Posterior cingulate gyrus (tissue), 11 donors: ENCODE results near the gene PRAME.
"Not testable (repeated sequence)": the region's sequence is repeated elsewhere in the genome, so short reads cannot be mapped to it uniquely, and the experiment has no call there.

Source experiments
- DNase-seq, 10 donors: peaks; one replicate each; pipeline versions ENCODE4 v3.0.0 to v3.0.0-alpha.2; 2020 to 2021; ENCODE audit warnings: mixed read lengths in 3 of 10
- intact Hi-C: fragments of 100-400 bp; cut with DNase I; formaldehyde crosslinking; loops from one replicate; pipeline ENCODE4 v1.15.1; 2023

The PRAME gene

DNA sequence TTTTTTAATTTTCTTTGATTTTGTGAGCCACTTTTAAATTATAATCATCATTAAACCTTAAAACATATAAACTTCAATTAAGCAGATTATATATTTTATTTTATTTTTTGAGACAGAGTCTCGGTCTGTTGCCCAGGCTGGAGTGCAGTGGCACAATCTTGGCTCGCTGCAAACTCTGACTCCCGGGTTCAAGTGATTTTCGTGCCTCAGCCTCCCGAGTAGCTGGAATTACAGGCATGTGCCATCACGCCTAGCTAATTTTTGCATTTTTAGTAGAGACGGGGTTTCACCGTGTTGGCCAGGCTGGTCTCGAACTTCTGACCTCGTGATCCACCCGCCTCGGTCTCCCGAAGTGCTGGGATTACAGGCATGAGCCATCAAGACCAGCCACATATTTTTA lies 22.5 kb upstream of the PRAME start:
- intact Hi-C loops, DNase-seq: not testable (repeated sequence)

DNA sequence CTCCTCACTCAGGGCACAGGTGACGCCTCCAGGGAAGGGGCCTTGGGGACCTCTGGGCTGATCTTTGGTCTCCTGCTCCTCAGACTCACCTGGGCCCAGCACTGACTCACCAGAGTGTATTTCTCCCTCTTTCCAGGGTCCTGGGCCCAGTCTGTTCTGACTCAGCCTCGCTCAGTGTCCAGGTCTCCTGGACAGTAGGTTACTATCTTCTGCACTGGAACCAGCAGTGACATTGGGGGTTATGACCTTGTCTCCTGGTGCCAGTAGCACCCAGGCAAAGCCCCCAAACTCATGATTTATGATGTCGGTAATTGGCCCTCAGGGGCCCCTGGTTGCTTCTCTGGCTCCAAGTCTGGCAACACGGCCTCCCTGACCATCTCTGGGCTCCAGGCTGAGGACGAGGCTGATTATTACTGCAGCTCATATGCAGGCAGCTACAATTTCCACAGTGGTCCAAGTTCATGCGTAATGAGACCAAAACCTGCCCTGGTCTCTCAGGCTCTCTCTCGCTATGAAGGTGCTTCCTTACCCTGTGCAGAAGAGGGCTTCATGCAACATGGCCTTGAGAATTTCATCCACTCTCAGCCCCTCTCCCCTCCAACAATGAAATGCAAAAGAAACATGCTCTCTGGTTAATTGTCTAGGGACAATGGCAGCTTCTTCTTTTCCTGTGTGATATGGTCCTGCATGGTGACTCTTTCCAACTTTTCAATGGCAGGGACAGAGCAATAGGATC lies 21.0 kb upstream of the PRAME start:
- intact Hi-C loops: no loop called here
- no peak for DNase-seq

DNA sequence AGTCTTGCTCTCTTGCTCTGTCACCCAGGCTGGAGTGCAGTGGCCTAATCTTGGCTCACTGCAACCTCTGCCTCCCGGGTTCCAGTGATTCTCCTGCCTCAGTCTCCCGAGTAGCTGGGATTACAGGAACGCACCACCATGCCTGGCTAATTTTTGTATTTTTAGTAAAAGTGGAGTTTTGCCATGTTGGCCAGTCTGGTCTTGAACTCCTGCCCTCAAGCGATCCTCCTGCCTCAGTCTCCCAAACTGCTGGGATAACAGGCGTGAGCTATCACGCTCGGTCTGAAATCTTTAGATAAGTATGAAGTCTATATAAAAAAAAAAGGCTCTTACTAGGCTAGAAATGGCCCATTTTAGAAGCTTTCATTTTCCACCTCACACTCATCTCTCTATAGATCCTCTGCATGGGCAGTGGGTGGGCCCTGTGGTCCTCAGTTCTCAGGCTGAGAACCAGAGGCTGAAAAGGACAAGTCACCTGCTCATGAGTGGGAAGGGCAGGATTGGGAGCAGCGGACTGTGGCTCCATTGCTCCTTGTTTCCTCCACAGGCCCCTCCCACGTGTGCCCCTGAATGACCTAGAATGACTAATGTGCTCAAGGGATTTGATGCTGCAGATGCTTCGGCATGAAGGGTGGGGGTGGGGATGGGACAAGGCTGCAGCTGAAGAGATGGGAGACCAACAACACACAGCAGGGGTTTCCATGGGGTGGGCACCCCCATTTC lies 19.8 kb upstream of the PRAME start:
- DNase-seq: no peak

DNA sequence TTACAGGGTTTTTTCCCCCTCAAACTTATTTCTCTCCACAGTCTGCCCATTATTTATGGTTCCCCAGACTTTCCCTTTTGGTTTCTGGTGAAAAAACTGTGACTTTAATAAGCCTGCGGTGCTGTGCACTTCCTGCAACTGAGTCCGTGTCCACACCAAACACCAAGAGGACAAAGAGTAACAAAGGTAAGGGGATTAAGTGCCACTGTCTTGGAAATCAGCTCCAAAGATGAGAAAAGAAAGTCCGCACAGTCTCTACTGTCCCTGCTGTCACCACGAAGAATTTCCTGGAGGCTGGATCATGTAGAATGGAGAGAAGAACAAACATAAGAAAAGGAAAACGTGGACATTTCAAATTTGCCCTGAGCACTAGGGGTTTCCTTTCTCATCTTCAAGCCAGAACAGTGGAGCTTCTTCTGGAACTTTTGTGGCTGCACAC lies 17.9 kb upstream of the PRAME start:
- no peak for DNase-seq
- intact Hi-C loops: no loop called here

More for the DNA sequence above, 19.8 kb upstream of the PRAME start:
- intact Hi-C loops: no loop called here

DNA sequence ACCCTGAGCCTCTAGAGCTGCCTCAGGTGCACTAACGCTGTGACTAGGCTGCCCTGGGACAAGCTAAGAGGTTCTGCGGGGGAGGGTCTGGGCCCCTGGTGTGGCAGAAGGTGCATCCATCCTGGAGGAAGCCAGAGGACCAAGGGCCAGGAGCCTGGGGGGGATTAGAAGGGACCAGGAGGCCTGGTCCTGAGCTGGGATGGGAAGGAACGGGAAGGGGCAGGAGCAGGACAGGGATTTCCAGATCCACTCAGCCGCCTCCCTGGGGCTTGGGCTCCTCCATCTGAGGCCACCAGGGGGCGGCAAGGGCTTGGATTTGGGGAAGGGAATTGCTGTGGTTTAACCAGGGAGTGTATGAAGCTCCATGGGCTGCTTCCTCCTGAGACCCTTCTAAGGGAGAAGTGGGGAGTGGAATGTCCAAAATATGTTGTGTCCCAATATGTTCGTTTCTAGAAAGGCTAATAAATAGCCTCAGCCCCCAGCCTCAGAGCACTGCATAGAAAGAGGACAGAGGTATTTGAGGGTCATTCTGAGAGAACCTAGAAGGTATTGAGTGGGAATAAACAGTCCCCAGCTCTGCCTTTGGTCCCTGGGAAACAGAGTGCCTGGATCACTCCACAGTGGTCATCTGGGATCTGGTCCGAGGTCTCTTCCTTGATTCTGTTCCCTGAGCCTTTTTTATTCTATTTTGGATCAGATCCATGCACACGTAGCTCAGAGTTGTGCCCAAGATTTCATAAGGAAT lies 17.4 kb upstream of the PRAME start:
- intact Hi-C loops: no loop called here
- peak in 5 of 10 donors; percentile 17 to 78 (median 42) for DNase-seq

DNA sequence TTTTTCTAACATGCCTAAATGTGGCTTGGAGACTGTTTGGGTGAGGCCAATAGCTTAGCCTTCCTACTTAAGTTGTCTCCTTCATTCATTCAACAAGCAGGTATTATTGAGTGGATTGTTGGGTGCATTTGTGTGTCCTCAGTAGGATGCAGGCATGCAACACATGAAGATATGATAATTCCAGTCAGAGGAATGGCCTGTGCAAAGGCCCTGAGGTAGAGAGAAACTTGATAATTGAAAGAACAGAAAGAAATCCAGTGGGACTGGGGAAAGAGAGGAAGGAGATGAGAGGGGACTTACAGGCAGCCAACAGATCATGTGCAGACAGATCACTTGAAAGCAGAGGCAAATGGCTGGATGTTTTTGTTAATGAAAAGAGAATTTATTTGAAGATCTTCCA lies 15.3 kb upstream of the PRAME start:
- intact Hi-C loops: no loop called here
- no peak for DNase-seq

DNA sequence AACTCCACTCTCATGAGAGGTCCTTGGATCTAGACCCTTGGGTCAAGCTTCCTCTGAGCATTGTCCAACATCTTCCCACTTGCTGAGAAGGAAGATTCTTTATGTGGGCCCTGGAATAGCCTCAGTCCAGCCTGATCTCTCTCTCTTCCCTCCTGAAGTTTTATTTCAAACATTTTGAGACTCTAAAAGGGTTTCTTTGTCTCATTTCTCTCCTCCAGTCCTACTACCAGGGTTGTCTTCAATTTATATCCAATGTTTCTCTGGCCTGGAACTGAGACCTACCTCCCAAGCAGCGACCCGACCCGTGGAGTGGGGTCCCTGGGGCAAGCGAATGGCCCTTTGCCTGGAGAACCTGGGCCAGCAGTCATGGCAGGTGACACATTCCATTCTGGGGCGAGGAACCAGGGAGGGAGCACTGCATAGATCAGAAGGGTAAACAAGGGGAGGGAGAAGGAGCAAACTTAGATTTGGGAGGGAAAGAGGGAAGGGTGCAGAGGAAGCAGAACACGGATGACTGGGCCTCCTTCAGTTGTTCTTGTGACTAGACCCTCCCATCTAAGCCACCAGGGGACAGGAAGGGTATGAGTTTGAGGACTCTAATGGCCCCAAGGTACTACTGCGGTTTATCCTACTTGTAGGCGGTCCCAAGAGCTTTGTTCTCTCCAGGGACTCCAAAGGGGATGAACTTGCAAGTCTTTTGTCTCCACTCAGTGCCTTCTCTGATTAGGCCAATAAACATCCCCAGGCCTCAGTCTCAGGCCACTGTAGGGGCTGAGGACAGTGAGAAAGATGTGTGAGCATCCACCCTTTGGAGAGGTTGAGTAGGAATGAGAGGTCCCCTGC lies 14.2 kb upstream of the PRAME start:
- intact Hi-C loops: no loop called here
- DNase-seq: no peak

DNA sequence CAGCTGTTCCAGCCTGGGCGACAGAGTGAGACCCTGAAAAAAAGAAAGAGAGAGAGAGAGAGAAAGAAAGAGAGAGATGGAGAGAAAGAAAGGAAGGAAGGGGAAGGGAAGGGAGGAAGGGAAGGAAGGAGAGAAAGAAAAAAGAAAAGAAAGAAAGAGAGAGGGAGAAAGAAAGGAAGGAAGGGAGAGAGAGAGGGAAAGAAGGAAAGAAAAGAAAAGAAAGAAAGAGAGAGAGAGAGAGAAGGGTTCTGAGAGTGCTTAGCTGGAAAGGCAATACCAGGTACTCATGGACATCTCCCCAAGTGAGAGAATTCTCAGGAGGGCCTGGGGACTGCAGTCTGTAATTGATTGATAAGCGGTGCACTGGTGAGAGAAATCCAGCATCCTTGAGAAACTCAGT lies 12.8 kb upstream of the PRAME start:
- no peak for DNase-seq
- intact Hi-C loops: no loop called here

DNA sequence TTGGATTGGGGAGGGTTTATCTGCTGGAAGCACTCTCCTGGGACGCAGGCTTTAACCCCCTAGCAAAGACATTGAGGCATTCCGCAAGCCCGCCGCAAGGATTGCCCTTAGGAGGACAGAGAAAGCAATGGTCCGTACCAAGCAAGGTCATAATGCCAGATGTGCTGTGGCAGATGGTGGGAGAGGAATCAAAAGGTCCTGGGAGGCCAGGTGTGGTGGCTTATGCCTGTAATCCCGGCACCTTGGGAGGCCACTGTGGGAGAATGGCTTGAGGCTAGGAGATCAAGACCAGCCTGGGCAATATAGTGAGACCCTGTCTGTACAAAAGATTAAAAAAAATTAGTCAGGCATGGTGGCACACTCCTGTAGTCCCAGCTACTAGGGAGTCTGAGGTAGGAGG lies 12.4 kb upstream of the PRAME start:
- DNase-seq: no peak
- intact Hi-C loops: no loop called here

DNA sequence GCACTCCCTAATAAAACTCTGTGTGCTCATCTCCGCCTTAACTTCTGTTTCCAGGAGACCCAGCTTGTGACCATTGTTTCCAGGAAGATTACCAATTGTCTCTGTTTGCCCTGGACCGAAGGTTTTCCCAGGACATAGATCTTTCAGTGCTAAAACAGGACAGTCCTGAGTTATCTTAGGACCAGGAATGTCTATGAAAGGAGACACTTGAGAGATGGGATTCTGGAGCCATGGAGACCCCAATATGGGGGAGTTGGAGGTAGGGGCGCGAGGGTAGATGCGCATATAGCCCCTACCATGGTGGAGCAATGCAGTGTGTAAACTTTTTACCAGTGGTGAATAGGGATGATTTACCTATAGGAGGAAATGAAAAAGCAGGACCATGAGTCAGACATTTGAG lies 10.2 kb upstream of the PRAME start:
- no peak for DNase-seq
- intact Hi-C loops: no loop called here

DNA sequence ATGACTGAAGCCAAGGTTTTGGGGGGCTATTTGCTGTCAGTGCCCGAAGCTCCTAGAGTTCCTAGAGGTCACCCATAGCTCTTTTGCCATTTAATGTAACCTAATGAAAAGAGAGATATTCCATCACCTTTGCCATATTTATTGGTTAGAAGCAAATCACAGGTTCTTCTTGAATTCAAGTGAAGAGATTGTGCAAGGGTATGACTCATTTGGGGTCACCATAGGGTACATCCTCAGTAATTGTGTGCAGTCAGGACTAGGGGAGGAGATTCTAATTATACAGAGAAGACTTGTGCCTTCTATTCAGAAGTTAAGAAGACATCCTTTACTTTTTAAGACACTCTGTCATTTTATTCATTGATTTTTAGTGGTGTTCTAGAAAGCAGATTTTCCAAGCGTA lies 6.9 kb upstream of the PRAME start:
- DNase-seq: no peak
- intact Hi-C loops: no loop called here

DNA sequence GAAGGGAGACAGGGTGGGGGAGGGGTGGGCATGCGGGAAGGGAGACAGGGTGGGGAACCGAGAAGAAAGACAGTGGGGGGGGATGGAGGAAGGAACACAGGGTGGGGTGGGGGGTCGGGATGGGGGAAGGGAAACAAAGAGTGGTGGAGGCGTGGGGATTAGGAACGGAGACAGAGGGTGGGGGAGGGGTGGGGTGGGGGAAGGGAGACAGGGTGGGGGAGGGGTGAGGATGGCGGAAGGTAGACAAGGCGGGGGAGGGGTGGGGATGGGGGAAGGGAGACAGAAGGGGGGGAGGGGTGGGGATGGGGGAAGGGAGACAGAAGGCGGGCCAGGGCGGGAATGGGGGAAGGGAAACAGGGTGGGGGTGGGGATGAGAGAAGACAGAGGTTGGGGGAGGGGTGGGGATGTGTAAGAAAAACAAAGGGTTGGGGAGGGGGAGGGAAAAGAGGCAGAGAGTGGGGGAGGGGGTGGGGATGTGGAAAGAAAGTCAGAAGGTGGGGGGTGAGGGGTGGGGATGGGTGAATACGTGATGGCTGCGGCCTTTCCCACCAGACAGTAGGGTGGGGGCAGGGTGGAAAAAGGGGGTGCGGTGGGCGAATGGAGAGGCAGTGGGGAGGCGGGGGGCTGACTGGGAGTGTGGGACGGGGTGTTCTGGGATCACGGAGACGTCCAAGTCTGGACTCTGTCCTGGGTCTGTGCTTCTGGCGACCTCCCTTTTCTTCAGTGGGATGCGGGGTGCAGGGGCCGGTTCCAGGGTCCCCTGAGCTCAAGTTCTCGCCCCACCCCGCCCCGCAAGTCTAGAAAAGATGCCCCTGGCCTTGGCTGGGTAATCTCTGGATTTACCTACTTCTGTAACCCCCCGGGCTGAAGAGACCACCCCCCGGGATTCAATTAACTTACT lies 744 bp downstream of the PRAME start:
- intact Hi-C loops: no loop called here
- DNase-seq: no peak

DNA sequence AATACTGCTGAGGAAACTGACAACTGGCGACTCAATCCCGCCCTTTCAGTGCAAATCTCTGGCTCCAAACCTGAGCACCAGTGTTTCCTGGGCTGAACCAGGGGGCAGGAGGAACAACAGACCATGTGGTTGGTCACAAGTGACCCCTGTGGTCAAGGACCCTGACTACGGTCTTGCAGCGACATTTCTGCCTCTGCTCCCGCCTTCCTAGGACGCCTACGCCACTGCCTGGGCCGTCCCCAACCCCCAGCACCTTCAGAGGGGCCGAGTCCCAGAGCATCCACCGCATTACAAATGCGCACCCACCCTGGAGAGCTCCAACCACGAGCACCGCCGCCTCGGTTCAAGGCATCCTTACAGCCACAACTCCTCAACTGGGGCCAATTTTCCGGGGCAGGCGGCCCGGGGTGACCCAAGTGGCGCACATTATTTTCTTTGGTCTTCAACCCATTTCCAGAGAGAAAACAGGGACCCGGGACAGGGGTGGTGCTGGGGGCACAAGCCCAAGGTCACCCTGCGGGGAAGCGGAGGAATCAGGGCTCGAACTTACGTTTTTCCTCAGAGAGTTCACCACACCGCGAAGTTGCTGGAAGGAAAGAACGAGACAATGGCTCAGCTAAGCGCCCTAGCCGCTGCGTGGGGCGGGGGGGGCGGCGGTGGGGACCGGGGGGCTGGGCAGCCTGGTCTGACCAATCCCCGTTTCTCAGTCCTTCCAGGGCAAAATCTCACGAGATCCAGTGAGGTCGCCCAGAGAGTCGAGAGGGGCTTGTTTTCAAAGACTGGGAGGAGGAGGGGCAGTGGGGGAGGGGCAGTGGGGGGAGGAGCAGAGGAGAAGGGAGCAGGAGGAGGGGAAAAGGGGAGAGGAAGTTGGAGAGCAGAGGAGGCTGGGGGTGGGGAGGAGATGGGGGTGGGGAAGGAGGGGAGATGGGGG lies 1.8 kb downstream of the PRAME start:
- no peak for DNase-seq
- intact Hi-C loops: no loop called here

DNA sequence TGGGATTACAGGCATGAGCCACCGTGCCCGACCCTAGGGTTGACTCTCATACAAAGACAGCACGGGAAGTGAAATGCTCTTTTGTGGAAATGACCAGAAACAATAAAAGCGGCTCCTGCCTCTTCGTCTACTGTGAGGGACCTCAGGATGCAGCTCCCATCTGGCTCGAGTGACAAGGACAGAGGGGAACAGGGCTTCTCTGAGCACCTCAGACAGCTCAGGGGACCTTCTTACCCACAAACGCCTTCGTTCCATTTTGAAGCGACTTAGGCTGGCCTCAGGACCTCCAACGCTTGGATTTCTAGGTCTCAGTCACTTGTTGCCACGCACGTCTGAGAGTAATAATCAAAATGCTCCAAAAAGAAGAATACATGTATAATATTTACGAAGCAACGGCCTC lies 2.5 kb downstream of the PRAME start:
- intact Hi-C loops: no loop called here
- no peak for DNase-seq

DNA sequence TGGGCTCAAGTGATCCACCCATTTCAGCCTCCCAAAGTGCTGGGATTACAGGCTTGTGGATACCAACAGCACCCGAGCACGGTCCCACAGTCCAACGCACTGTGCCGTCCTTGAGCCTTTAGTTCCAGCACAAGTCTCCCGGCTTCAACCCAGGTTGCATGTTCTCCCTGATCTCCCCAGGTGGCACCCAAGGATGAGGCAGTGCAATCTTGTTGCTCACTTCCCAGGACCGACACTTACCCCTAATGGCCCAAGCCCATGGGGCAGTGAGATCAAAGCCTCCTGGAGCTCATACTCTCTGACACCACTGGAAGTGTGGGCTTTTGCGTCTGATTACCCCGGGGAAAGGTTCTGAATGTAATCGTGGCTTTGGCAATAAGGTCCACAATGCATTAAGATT lies 3.5 kb downstream of the PRAME start:
- intact Hi-C loops: no loop called here
- DNase-seq: no peak

DNA sequence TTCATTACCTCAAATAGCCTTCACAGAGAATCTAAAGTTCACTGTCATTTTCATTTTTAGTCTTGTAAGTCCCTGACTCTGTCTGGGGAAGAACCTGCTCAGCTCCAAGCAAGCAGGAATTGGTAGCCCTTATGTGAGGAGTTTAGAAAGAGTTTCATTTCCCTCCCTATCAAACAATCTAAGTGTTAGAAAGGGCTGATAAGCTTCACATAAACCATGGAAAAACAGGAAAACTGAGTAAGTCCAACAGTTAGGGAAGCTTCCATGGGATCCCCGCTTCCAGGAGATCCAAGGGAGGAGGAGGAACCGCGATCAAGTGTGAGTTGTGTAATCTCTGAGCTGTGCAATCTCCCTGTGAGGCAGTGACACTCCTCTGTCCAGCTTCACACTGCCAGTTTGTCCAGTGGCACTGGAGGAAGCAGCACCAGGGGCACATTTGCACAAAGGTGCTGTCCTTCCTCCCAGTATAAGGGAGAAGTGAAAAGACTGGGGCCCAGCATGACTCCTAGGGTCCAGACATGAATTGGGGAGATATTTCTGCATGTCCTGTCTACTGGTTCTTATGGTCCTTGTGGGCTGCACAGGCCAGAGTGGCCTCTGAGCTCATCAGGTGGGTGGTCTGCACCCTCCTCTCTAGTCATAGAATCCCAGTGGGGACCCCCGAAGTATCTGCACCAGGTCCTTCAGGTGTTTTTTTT lies 4.3 kb downstream of the PRAME start:
- intact Hi-C loops: no loop called here
- no peak for DNase-seq

DNA sequence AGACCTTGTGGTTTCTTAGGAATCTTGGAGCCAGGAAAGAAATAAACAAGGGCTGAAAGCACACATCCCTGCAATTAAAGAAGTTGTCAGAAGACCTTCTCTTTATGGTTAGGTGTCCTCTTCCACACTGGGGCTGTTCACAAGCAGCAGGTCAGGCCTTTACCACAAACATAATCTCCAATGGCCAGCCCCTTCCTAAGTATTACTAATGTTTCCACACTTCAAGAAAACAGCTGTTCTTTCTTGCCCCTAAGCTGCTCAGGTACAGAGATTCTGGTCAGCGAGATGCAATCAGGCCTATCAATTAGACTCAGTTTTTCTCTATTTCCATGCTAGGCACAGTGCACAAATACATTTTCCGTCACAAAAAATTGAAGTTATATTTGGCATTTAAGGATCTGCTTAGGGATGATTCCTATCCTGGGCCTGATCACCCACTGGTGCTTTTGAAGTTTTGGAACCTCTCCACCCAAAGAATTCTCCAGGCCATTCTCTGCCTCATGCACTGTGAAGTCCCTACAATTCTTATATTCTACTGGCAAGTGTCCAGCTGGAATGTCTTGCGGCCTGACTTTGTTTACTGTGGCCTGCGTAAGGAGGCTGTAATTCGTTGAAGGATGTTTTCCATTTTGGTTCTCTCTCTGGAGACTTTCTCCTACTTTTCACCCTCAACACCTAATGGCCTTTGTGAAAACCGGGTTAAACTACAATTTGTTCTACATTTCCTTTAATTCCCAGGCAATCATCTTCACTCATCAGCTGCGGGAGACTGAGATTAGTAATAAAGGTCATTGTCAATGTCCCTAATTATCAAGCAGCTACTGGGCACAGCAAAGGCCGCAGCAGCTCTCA lies 5.1 kb downstream of the PRAME start:
- intact Hi-C loops: no loop called here
- no peak for DNase-seq
